ENCODE measurements around the gene SNCG. TPM values are rescaled to one million over a fixed set of nuclear protein-coding genes. Genes with fewer than 3 reads are reported as not detected.
"Not testable (repeated sequence)": the region's sequence is repeated elsewhere in the genome, so short reads cannot be mapped to it uniquely, and the experiment has no call there.

Gene SNCG
- total and polyA plus RNA-seq, 2 donors from 2014 or later: 41.3 to 92.8 TPM

GRCh38 chr10:86988520-86988919 is 30.1 kb downstream of the SNCG start:
- H3K27ac ChIP-seq (ENCODE audit: low read depth in 2 of 2, low read length in 2 of 2): no peak overlapping the region
- H3K4me1 ChIP-seq (ENCODE audit: control insufficient read depth in 2 of 3, insufficient read depth in 2 of 3, low read depth in 1 of 3, low read length in 3 of 3): no peaks in the 10 kb centered on the region
- intact Hi-C loops (cut with DNase I): no loop called here
- no peak for TF ChIP-seq CTCF (IDR thresholded peaks at IDR 0.05; ENCODE audit: borderline replicate concordance, extremely low read depth, insufficient read depth)
- H3K4me3 ChIP-seq (ENCODE audit: low read length in 3 of 3): no peak overlapping the region
- no peak overlapping the region for H3K9ac ChIP-seq (ENCODE audit: low read length in 3 of 3)
- peaks cover 0 to 5% (median 0%) of the 10 kb centered on the region in 3 donors for H3K36me3 ChIP-seq (ENCODE audit: control insufficient read depth in 2 of 3, insufficient read depth in 3 of 3, low read length in 3 of 3)
- no peaks in the 10 kb centered on the region for H3K27me3 ChIP-seq (ENCODE audit: control insufficient read depth, insufficient read depth, low read length)
- no peaks in the 10 kb centered on the region for H3K9me3 ChIP-seq (ENCODE audit: control insufficient read depth in 2 of 3, insufficient read depth in 1 of 3, low read length in 3 of 3)
- no peak for DNase-seq
- no peak for FAIRE-seq

GRCh38 chr10:86991362-86991761 is 33.0 kb downstream of the SNCG start:
- H3K27me3 ChIP-seq (ENCODE audit: control insufficient read depth, insufficient read depth, low read length); intact Hi-C loops (cut with DNase I); H3K4me1 ChIP-seq (ENCODE audit: control insufficient read depth in 2 of 3, insufficient read depth in 2 of 3, low read depth in 1 of 3, low read length in 3 of 3); H3K27ac ChIP-seq (ENCODE audit: low read depth in 2 of 2, low read length in 2 of 2); H3K9me3 ChIP-seq (ENCODE audit: control insufficient read depth in 2 of 3, insufficient read depth in 1 of 3, low read length in 3 of 3); H3K4me3 ChIP-seq (ENCODE audit: low read length in 3 of 3); DNase-seq; H3K9ac ChIP-seq (ENCODE audit: low read length in 3 of 3); H3K36me3 ChIP-seq (ENCODE audit: control insufficient read depth in 2 of 3, insufficient read depth in 3 of 3, low read length in 3 of 3): not testable (repeated sequence)
- FAIRE-seq: peak; percentile 74

- no peak overlapping the region for H3K4me3 ChIP-seq (ENCODE audit: low read length in 3 of 3)
- H3K36me3 ChIP-seq (ENCODE audit: control insufficient read depth in 2 of 3, insufficient read depth in 3 of 3, low read length in 3 of 3): peaks cover 0 to 3% (median 0%) of the 10 kb centered on the region in 3 donors
- no peak overlapping the region for H3K9ac ChIP-seq (ENCODE audit: low read length in 3 of 3)
- no peaks in the 10 kb centered on the region for H3K4me1 ChIP-seq (ENCODE audit: control insufficient read depth in 2 of 3, insufficient read depth in 2 of 3, low read depth in 1 of 3, low read length in 3 of 3)
- FAIRE-seq: no peak
- intact Hi-C loops (cut with DNase I): no loop called here
- no peaks in the 10 kb centered on the region for H3K27me3 ChIP-seq (ENCODE audit: control insufficient read depth, insufficient read depth, low read length)
- no peak for DNase-seq
- no peak for TF ChIP-seq CTCF (IDR thresholded peaks at IDR 0.05; ENCODE audit: borderline replicate concordance, extremely low read depth, insufficient read depth)
- no peak overlapping the region for H3K27ac ChIP-seq (ENCODE audit: low read depth in 2 of 2, low read length in 2 of 2)
- no peaks in the 10 kb centered on the region for H3K9me3 ChIP-seq (ENCODE audit: control insufficient read depth in 2 of 3, insufficient read depth in 1 of 3, low read length in 3 of 3)
Observed at GRCh38 chr10:86992456-86992855, 34.1 kb downstream of the SNCG start.

- Histone ChIP-seq H3K36me3 (ENCODE audit: control insufficient read depth in 2 of 3, insufficient read depth in 3 of 3, low read length in 3 of 3) (peaks cover 0 to 3% (median 0%) of the 10 kb centered on the region in 3 donors), H3K4me1 (ENCODE audit: control insufficient read depth in 2 of 3, insufficient read depth in 2 of 3, low read depth in 1 of 3, low read length in 3 of 3) (no peaks in the 10 kb centered on the region), H3K27ac (ENCODE audit: low read depth in 2 of 2, low read length in 2 of 2) (no peak overlapping the region), H3K4me3 (ENCODE audit: low read length in 3 of 3) (no peak overlapping the region), H3K9ac (ENCODE audit: low read length in 3 of 3) (no peak overlapping the region), H3K9me3 (ENCODE audit: control insufficient read depth in 2 of 3, insufficient read depth in 1 of 3, low read length in 3 of 3) (no peaks in the 10 kb centered on the region), H3K27me3 (ENCODE audit: control insufficient read depth, insufficient read depth, low read length) (no peaks in the 10 kb centered on the region)
- intact Hi-C loops (cut with DNase I): no loop called here
- TF ChIP-seq CTCF (IDR thresholded peaks at IDR 0.05; ENCODE audit: borderline replicate concordance, extremely low read depth, insufficient read depth): no peak
- no peak for DNase-seq
- FAIRE-seq: peak; percentile 55
Observed at GRCh38 chr10:86992929-86993328, 34.5 kb downstream of the SNCG start.

GRCh38 chr10:86999802-87000403 is 41.5 kb downstream of the SNCG start:
- H3K27ac ChIP-seq (ENCODE audit: low read depth in 2 of 2, low read length in 2 of 2); H3K27me3 ChIP-seq (ENCODE audit: control insufficient read depth, insufficient read depth, low read length); H3K9me3 ChIP-seq (ENCODE audit: control insufficient read depth in 2 of 3, insufficient read depth in 1 of 3, low read length in 3 of 3); H3K36me3 ChIP-seq (ENCODE audit: control insufficient read depth in 2 of 3, insufficient read depth in 3 of 3, low read length in 3 of 3); H3K4me1 ChIP-seq (ENCODE audit: control insufficient read depth in 2 of 3, insufficient read depth in 2 of 3, low read depth in 1 of 3, low read length in 3 of 3); H3K4me3 ChIP-seq (ENCODE audit: low read length in 3 of 3); intact Hi-C loops (cut with DNase I); DNase-seq; FAIRE-seq; H3K9ac ChIP-seq (ENCODE audit: low read length in 3 of 3): not testable (repeated sequence)
